HCT116 (cell line): ENCODE measurements around the gene TMEM59L. TPM values are rescaled to one million over a fixed set of nuclear protein-coding genes. Genes with fewer than 3 reads are reported as not detected.

Experiments used
- ATAC-seq: fragments of 200-7000 bp; cut with Tn5 transposase; 2 replicates; pipeline ENCODE4 v1.9.1; 2020; ENCODE audit warnings: mild to moderate bottlenecking, moderate library complexity
- BruUV-seq: library from RNA; stranded (reverse); fragments of 400-500 nt; replicated peaks from 2 replicates; lab custom pipeline; 2021; lab: Mats Ljungman, UMichigan
- CTCF ChIA-PET: fragments of 300-600 bp; sonication (Branson Sonifier 250); formaldehyde crosslinking; loops from one replicate; lab custom pipeline; 2021; ENCODE audit warnings: antibody characterized with exemption; lab: Charles Lee
- POLR2A ChIA-PET: fragments of 300-600, 350-600 bp; sonication (Branson Sonifier 250); formaldehyde crosslinking; loops from one replicate; lab custom pipeline; 2021; ENCODE audit warnings: antibody characterized with exemption; lab: Charles Lee
- RAD21 ChIA-PET, 2 experiments: fragments of 300-600 bp; sonication (Branson Sonifier 250); formaldehyde crosslinking; loops; one replicate each; lab custom pipeline; 2023; ENCODE audit warnings: low total read pairs in 2 of 2; ENCODE audit not compliant: uncharacterized antibody in 2 of 2, unreplicated experiment in 2 of 2, low non-redundant PET in 1 of 2; lab: Charles Lee
- DNase-seq: peaks from one replicate; pipeline ENCODE4 v3.0.0-alpha.2; 2010; ENCODE audit warnings: low read depth, low spot score
- H2AFZ ChIP-seq: fragments of 200-600 bp; shearing (Covaris generic), sonication (generic); 2 replicates; pipeline ENCODE4 v1.6.1; 2017; ENCODE audit warnings: low read depth, mixed run types, mixed read lengths, antibody characterized with exemption, low read length; ENCODE audit not compliant: poor library complexity, severe bottlenecking
- H3K27ac ChIP-seq: 2 replicates; pipeline ENCODE4 v1.5.1; 2012; ENCODE audit warnings: low read depth, low read length
- H3K27me3 ChIP-seq: fragments of 200-600 bp; sonication (generic); 2 replicates; pipeline ENCODE4 v1.6.1; 2016; ENCODE audit warnings: mixed run types, low read length, mixed read lengths; ENCODE audit not compliant: insufficient read depth
- H3K36me3 ChIP-seq, 2 experiments: fragments of 200-500 bp in 1 of 2; fragments of 200-600 bp in 1 of 2; sonication (Bioruptor generic) in 1 of 2; sonication (generic) in 1 of 2; 2 replicates each; pipeline versions ENCODE4 v1.5.1 to v1.6.1; 2014 to 2016; ENCODE audit warnings: low read length in 2 of 2, inconsistent platforms in 1 of 2, mixed read lengths in 1 of 2, mixed run types in 1 of 2; ENCODE audit not compliant: insufficient read depth in 2 of 2, control insufficient read depth in 1 of 2
- H3K4me1 ChIP-seq, 2 experiments: fragments of 200-600 bp in 1 of 2; sonication (generic) in 1 of 2; 2 replicates each; pipeline versions ENCODE4 v1.5.1 to v1.6.1; 2012 to 2017; ENCODE audit warnings: low read length in 2 of 2, inconsistent platforms in 1 of 2, mild to moderate bottlenecking in 1 of 2, mixed read lengths in 1 of 2, mixed run types in 1 of 2, moderate library complexity in 1 of 2; ENCODE audit not compliant: insufficient read depth in 2 of 2, control insufficient read depth in 1 of 2
- H3K4me2 ChIP-seq: fragments of 200-600 bp; sonication (generic); 2 replicates; pipeline ENCODE4 v1.6.1; 2017; ENCODE audit warnings: mixed run types, low read length, mixed read lengths
- H3K4me3 ChIP-seq, 2 experiments: fragments of 200-600 bp in 1 of 2; sonication (generic) in 1 of 2; replicated peaks in 1 of 2; 2 replicates each; pipeline ENCODE4 v1.5.1; 2011 to 2016; ENCODE audit warnings: low read length in 2 of 2, control low read depth in 1 of 2, low read depth in 1 of 2, mild to moderate bottlenecking in 1 of 2, mixed read lengths in 1 of 2, mixed run types in 1 of 2
- H3K79me2 ChIP-seq: fragments of 200-600 bp; sonication (generic); 2 replicates; pipeline ENCODE4 v1.6.1; 2017; ENCODE audit warnings: mild to moderate bottlenecking, mixed run types, low read length, moderate library complexity, mixed read lengths; ENCODE audit not compliant: insufficient read depth
- H3K9ac ChIP-seq: fragments of 200-600 bp; sonication (generic); 2 replicates; pipeline ENCODE4 v1.6.1; 2016; ENCODE audit warnings: low read length, mixed read lengths
- H3K9me2 ChIP-seq: fragments of 200-600 bp; sonication (generic), shearing (Covaris generic); 2 replicates; pipeline ENCODE4 v1.6.1; 2017; ENCODE audit warnings: mixed run types, mild to moderate bottlenecking, moderate library complexity; ENCODE audit not compliant: insufficient read depth
- H3K9me3 ChIP-seq, 2 experiments: fragments of 200-500 bp in 1 of 2; fragments of 200-600 bp in 1 of 2; sonication (Bioruptor generic) in 1 of 2; sonication (generic) in 1 of 2; 2 replicates each; pipeline ENCODE4 v1.6.1; 2014 to 2017; ENCODE audit warnings: low read length in 2 of 2, mixed read lengths in 2 of 2, inconsistent platforms in 1 of 2, low read depth in 1 of 2, mild to moderate bottlenecking in 1 of 2, mixed run types in 1 of 2, moderate library complexity in 1 of 2; ENCODE audit not compliant: control insufficient read depth in 1 of 2, insufficient read depth in 1 of 2
- H4K20me1 ChIP-seq: fragments of 200-600 bp; sonication (generic), shearing (Covaris generic); 2 replicates; pipeline ENCODE4 v1.6.1; 2017; ENCODE audit warnings: mixed run types, mild to moderate bottlenecking, moderate library complexity; ENCODE audit not compliant: insufficient read depth
- CEBPB ChIP-seq: IDR thresholded peaks from 2 replicates; pipeline ENCODE4 v1.6.1; 2012; ENCODE audit warnings: low read depth
- ELF1 ChIP-seq: IDR thresholded peaks from 2 replicates; pipeline ENCODE4 v1.6.1; 2012; ENCODE audit warnings: low read depth, borderline replicate concordance
- EZH2 ChIP-seq: fragments of 200-600 bp; sonication (generic); IDR thresholded peaks from 2 replicates; pipeline ENCODE4 v1.6.1; 2017; ENCODE audit warnings: antibody characterized with exemption, mixed run types
- EZH2phosphoT487 ChIP-seq: fragments of 200-600 bp; IDR thresholded peaks from 2 replicates; pipeline ENCODE4 v1.6.1; 2018; ENCODE audit warnings: antibody characterized with exemption, borderline replicate concordance
- POLR2A ChIP-seq: IDR thresholded peaks from 2 replicates; pipeline ENCODE4 v1.7.0; 2011; ENCODE audit warnings: borderline replicate concordance; ENCODE audit not compliant: insufficient read depth, insufficient read length; ENCODE audit errors: extremely low read depth
- SIN3A ChIP-seq: IDR thresholded peaks from 2 replicates; pipeline ENCODE4 v1.6.1; 2012; ENCODE audit warnings: low read depth
- TCF7L2 ChIP-seq: IDR thresholded peaks from 2 replicates; pipeline ENCODE4 v1.7.0; 2011; ENCODE audit warnings: borderline replicate concordance, inconsistent platforms; ENCODE audit not compliant: insufficient read depth, insufficient read length; ENCODE audit errors: extremely low read depth
- YY1 ChIP-seq: IDR thresholded peaks from 2 replicates; pipeline ENCODE4 v1.6.1; 2011; ENCODE audit warnings: low read length, low read depth, moderate library complexity, mild to moderate bottlenecking; ENCODE audit not compliant: insufficient replicate concordance; ENCODE audit errors: extremely low read depth
- intact Hi-C: fragments of 100-400 bp; cut with micrococcal nuclease; formaldehyde crosslinking; loops from 2 replicates; pipeline ENCODE4 v1.10.0; 2022
- total RNA-seq: library from RNA; stranded (reverse); gene quantifications from one replicate; pipeline ENCODE4 v1.2.1, GENCODE V29; 2021; ENCODE audit not compliant: unreplicated experiment
- TF ChIP-seq, protein P1 (sequence below), 3 experiments: fragments of 200-600 bp in 1 of 3; sonication (generic) in 1 of 3; IDR thresholded peaks in 2 of 3; conservative IDR thresholded peaks in 1 of 3; 2 replicates each; pipeline ENCODE4 v1.5.1; 2012 to 2017; ENCODE audit warnings: low read depth in 2 of 3, low read length in 2 of 3, antibody characterized with exemption in 1 of 3, borderline replicate concordance in 1 of 3, control low read depth in 1 of 3, mild to moderate bottlenecking in 1 of 3, mixed read lengths in 1 of 3, mixed run types in 1 of 3, moderate library complexity in 1 of 3; ENCODE audit not compliant: insufficient read depth in 1 of 3
- TF ChIP-seq, protein P2 (sequence below): IDR thresholded peaks from 2 replicates; pipeline ENCODE4 v1.6.1; 2012

Gene TMEM59L
- total RNA-seq, 1 experiment from 2014 or later, result 14.3 TPM

DNA sequence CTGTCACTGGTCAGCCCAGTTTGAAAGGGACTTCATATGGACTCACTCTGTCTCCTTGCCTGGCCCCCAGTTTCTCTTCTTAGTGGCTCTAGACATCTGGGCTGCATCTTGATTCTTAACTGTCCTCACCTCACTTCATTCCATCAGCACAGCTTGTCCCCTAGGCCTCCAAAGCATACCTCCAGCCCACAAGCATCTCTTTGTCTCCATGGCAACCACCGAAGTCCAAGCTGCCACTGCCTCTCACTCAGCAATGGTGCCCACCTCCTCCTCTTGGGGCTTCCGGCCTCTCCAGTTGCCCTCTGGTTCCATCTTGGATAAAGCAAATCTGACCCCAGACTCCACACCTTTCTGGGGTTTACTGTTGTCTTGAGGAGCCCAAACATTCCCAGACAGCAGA, 14.2 kb downstream of the TMEM59L start:
- DNase-seq, result no peak
- H3K4me3 ChIP-seq, result no peak overlapping the region
- H4K20me1 ChIP-seq, result no peaks in the 10 kb centered on the region
- H3K79me2 ChIP-seq, result no peaks in the 10 kb centered on the region
- ChIA-PET POLR2A (no interaction called here), CTCF (no interaction called here), RAD21 (no interaction called here)
- H3K36me3 ChIP-seq, result no peaks in the 10 kb centered on the region
- ATAC-seq, result no peak
- intact Hi-C loops, result no loop called here
- no peak overlapping the region for H2AFZ ChIP-seq
- no peaks in the 10 kb centered on the region for H3K9me2 ChIP-seq
- no peak overlapping the region for H3K27ac ChIP-seq
- BruUV-seq, result no TSS peak
- H3K9ac ChIP-seq, result no peak overlapping the region
- H3K27me3 ChIP-seq, result no peaks in the 10 kb centered on the region
- TF ChIP-seq EZH2 (no peak), TCF7L2 (no peak), CEBPB (no peak), POLR2A (no peak), YY1 (no peak), EZH2phosphoT487 (no peak), ELF1 (no peak), SIN3A (no peak)
- TF ChIP-seq, protein P1, sequence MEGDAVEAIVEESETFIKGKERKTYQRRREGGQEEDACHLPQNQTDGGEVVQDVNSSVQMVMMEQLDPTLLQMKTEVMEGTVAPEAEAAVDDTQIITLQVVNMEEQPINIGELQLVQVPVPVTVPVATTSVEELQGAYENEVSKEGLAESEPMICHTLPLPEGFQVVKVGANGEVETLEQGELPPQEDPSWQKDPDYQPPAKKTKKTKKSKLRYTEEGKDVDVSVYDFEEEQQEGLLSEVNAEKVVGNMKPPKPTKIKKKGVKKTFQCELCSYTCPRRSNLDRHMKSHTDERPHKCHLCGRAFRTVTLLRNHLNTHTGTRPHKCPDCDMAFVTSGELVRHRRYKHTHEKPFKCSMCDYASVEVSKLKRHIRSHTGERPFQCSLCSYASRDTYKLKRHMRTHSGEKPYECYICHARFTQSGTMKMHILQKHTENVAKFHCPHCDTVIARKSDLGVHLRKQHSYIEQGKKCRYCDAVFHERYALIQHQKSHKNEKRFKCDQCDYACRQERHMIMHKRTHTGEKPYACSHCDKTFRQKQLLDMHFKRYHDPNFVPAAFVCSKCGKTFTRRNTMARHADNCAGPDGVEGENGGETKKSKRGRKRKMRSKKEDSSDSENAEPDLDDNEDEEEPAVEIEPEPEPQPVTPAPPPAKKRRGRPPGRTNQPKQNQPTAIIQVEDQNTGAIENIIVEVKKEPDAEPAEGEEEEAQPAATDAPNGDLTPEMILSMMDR (IDR thresholded peaks at IDR 0.05 in 2 of 3, conservative IDR thresholded peaks at IDR 0.05 in 1 of 3; ENCODE audit: borderline replicate concordance in 1 of 3, insufficient read depth in 1 of 3, low read depth in 2 of 3, low read length in 2 of 3), result no peak
- TF ChIP-seq, protein P2, sequence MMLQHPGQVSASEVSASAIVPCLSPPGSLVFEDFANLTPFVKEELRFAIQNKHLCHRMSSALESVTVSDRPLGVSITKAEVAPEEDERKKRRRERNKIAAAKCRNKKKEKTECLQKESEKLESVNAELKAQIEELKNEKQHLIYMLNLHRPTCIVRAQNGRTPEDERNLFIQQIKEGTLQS, result no peak
- H3K9me3 ChIP-seq, result no peaks in the 10 kb centered on the region
- no peak overlapping the region for H3K4me2 ChIP-seq
- H3K4me1 ChIP-seq, result peaks cover 6 to 11% of the 10 kb centered on the region in 2 experiments; a peak in 3 of 4 replicates
